GM12878 (cell line): ENCODE measurements around the gene PCCB.

ENCODE experiments used
- CTCF ChIP-seq, 3 experiments: IDR thresholded peaks in 2 of 3; conservative IDR thresholded peaks in 1 of 3; 2 replicates each; pipeline ENCODE4 v1.5.1; 2011; ENCODE audit warnings: low read depth in 3 of 3, low read length in 3 of 3, mild to moderate bottlenecking in 3 of 3, control low read depth in 2 of 3, moderate library complexity in 2 of 3, inconsistent platforms in 1 of 3, mixed read lengths in 1 of 3; ENCODE audit not compliant: control insufficient read depth in 2 of 3, insufficient read depth in 1 of 3; ENCODE audit errors: extremely low read depth in 1 of 3
- JUND ChIP-seq: IDR thresholded peaks from 2 replicates; pipeline ENCODE4 v1.6.1; 2012; ENCODE audit warnings: low read depth, mild to moderate bottlenecking, low read length, improper control_type of control experiment, moderate library complexity
- POLR2A ChIP-seq: IDR thresholded peaks from 2 replicates; pipeline ENCODE4 v1.6.1; 2011; ENCODE audit warnings: low read depth, mild to moderate bottlenecking, low read length
- SMC3 ChIP-seq: IDR thresholded peaks from 2 replicates; pipeline ENCODE4 v1.6.1; 2011; ENCODE audit warnings: low read length, improper control_type of control experiment, borderline replicate concordance
- SUZ12 ChIP-seq: fragments of 200-600 bp; sonication (generic); IDR thresholded peaks from one replicate; pipeline ENCODE4 v1.6.1; 2018; ENCODE audit warnings: antibody characterized with exemption, mild to moderate bottlenecking; ENCODE audit not compliant: unreplicated experiment

- TF ChIP-seq JUND (no peak), CTCF (IDR thresholded peaks at IDR 0.05 in 2 of 3, conservative IDR thresholded peaks at IDR 0.05 in 1 of 3; ENCODE audit: control insufficient read depth in 2 of 3, extremely low read depth in 1 of 3, insufficient read depth in 1 of 3, low read depth in 3 of 3, low read length in 3 of 3) (no peak), POLR2A (no peak), SMC3 (no peak), SUZ12 (no peak)
Observed at GRCh38 chr3:136346486-136346885, 96.3 kb downstream of the PCCB start.
